ENCODE data around the gene LRRC15.

The LRRC15 gene

GRCh38 chr3:194357681-194358080 is 11.9 kb downstream of the LRRC15 start:
- no peak for DNase-seq

GRCh38 chr3:194355379-194355778 is 14.2 kb downstream of the LRRC15 start:
- DNase-seq, result no peak

- no peak for DNase-seq
Observed at GRCh38 chr3:194354315-194354714, 15.2 kb downstream of the LRRC15 start.

DNA sequence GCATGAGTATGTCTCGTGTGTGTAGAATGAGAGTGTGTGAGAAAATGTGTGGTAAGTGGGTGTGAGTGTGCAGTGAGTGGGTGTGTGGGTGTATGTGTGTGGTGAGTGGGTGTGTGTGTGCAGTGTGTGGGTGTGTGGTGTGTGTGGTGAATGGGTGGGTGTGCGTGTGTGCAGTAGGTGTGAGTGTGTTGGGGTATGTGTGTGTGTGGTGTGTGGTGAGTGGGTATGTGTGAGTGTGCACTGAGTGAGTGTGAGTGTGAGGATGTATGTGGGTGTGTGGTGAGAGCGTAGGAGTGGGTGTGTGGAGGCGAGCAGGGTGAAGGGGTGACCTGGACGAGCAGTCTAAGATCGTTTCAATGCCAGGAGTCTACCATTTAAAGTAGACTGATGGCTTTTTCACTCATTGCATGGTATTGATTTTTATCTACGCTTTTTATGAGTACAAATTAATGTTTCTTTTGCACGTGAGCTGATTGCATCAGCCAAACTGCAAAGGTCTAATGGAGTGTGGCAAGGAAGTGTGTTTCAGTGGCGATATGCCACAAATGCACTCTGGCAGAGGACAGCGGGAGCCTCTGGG is 16.8 kb downstream of the LRRC15 start:
- no peak for DNase-seq

DNA sequence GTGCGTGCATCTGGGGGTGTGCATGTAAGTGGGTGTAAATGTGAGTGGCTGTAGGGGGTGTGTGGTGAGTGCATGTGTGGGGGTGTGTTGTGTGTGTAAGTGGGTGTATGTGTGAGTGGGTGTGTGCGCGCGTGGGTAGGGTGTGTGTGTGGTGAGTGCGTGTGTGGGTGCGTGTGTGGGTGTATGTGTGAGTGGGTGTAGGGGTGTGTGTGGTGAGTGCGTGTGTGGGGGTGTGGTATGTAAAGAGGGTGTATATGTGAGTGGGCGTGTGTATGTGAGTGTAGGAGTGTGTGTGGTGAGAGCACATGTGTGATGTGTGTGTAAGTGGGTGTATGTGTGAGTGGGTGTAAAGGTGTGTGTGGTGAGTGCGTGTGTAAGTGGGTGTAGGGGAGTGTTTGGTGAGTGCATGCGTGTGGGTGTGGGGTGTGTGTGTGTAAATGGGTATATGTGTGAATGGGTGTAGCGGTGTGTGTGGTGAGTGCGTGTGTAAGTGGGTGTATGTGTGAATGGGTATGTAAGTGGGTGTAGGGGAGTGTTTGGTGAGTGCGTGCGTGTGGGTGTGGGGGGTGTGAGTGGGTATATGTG is 17.5 kb downstream of the LRRC15 start:
- no peak for DNase-seq

- DNase-seq, result no peak
Observed at GRCh38 chr3:194351080-194351672, 18.4 kb downstream of the LRRC15 start, which contains the start of gene CPN2. TSS of gene CPN2 (minus strand) at chr3:194351328. CDS start at chr3:194342702, 8,626 bp downstream.

GRCh38 chr3:194350726-194351071 is 18.8 kb downstream of the LRRC15 start:
- DNase-seq, result no peak

GRCh38 chr3:194348354-194348753 is 21.2 kb downstream of the LRRC15 start:
- DNase-seq, result no peak

GRCh38 chr3:194346621-194347020 is 22.9 kb downstream of the LRRC15 start:
- no peak for DNase-seq

GRCh38 chr3:194346035-194346434 is 23.5 kb downstream of the LRRC15 start:
- DNase-seq, result no peak

GRCh38 chr3:194344012-194344411 is 25.5 kb downstream of the LRRC15 start:
- peak; percentile 70 for DNase-seq

- no peak for DNase-seq
Observed at GRCh38 chr3:194343561-194343893, 26.0 kb downstream of the LRRC15 start.

DNA sequence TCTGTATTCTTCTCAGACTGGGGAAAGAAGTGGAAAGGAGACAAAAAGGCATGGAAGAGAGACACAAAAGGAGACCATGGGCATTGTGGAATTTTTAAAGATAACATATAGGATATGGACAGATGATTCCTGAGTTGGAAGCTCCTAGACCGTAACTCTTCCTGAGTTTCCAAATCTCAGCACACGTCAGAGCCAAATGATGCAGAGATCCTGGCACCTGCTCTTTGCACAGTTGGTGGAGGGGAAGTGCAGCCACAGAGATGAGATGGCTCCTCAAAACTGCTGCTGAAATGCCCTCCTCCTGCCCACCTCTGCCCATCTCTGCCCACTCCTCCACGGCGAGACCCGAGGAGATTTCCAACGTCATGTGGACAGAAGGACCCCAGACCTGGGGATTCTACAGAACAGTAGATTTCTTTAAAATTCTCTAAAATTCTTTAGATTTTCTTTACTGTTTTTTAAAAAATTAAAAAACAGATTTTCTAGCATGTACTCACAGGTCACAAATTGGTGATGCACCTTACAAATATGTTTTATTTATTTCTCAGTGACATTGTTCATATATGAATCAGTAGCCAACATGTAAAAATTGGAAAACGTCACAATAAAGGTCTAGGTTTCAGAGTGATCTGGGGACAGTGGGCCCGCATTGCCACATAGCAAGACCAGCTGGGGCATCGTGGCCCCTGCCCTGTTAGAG is 26.5 kb downstream of the LRRC15 start:
- no peak for DNase-seq

GRCh38 chr3:194340757-194341400 is 28.7 kb downstream of the LRRC15 start:
- no peak for DNase-seq

DNA sequence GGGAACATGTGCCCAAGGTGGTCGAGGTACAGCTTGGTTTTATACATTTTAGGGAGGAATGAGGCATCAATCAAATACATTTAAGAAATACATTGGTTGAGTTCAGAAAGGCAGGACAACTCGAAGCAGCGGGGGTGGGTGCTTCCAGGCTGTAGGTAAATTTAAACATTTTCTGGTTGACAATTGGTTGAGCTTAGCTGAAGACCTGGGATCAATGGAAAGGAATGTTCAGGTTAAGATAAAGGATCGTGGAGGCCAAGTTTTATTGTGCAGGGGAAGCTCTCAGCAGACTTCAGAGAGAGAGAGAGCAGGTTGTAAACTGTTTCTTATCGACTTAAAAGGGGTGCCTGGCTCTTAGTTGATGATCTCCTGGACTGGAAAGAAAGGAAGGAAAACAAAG is 29.7 kb downstream of the LRRC15 start:
- DNase-seq, result no peak

DNA sequence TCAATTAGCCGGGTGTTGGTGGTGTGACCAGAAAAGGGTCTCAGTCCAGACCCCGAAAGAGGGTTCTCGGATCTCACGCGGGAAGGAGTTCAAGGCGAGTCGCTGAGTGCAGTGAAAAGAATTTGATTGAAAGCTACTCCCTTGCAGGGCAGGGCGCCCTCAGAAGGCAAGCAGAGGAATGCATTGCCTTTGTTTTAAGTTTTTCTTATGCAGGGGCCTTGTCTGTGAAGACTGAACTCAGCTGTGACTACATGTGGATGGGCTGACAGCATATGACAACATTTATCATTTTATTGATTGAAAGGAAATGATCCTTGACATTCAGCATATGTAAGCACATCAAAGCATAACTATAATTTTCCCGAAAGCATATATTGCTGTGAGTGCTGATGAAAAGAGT is 30.2 kb downstream of the LRRC15 start:
- no peak for DNase-seq

GRCh38 chr3:194337965-194338753 is 31.4 kb downstream of the LRRC15 start:
- no peak for DNase-seq

GRCh38 chr3:194336601-194337355 is 32.8 kb downstream of the LRRC15 start:
- DNase-seq, result no peak

GRCh38 chr3:194333981-194334320 is 35.6 kb downstream of the LRRC15 start:
- DNase-seq, result no peak

DNA sequence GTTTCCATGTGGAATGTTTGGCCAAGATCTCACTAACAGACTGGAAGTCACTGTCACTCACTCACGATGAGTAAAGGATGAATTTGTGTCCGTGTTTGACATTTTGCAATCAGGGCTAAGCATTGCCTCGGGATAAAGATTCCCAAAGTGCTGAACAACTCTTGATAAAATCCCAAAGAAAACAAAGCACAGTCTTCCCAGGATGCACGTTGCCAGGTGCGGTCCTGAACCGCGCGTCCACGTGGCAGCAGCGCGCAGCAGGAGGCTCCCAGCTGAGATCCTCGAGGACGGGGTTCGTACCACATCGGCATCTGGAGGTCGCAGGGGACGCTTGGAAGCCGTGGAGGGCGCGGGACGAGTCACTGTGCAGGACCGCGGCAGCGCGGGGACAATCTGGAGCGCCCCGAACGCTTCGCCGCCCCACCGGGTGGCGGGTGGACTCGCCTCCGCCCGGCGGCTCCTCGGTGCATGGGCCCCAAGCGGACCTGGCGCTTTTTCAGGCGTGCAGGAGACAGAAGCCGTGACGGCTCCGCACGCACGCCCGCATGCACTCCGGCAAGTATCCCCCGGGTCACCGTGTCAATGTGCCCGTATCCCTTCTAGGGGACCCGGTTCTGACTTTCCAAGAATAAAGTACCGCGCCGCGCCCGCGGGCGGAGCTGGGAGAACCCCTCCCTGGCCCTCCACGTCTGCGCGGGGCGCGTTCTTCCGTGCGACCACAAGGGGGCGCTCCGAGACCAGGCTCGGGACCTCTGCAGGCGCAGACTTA is 36.1 kb downstream of the LRRC15 start:
- peak; percentile 91 for DNase-seq

DNA sequence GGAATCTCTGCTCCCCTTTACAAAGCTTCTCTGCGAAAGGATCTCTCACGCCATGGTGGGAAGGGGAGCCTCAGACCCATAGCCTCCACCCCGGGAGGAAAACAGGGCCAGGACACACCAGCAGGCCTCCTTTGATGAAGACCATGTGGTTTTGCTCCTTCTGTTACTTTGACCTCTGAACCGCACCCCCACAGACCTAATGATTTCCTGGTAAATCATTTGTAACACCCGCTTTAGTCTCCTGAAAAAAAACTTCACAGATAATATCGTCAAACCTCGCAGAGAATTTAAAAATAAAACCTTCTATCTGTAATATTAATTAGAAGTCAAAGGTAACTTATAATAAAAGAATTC is 36.7 kb downstream of the LRRC15 start:
- no peak for DNase-seq

DNA sequence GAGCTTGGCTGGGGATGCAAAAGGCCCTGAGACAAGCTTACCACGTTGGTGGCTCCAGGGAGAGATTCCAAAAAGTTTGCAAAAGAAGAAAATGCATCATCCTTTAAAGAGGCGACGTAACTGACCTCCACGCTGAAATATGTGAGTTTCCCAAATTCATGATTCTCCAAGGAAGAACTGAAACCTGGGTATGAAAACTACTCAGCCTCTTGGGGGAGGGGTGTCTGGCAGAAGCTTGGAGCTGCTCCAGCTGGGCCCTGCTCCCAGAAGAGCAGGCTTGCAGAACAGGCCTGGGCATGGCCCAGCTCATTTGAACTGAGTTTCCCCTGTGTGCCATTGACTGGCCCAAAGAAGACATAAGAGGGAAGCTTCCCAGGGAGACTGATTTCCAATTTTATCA is 39.0 kb downstream of the LRRC15 start:
- no peak for DNase-seq

Data from activated CD4-positive, alpha-beta T cell treated with anti-CD3 and anti-CD28 coated beads, Interleukin-10, Interleukin-2, amounts not matched to agents 100 ng/mL and 50 ng/mL, durations not matched to agents 16 hours and 8 hours (primary cell).